ENCODE results near the gene TMC5. TPM values are rescaled to one million over a fixed set of nuclear protein-coding genes. Genes with fewer than 3 reads are reported as not detected.

The TMC5 gene
- total RNA-seq, 2 experiments from 2014 or later, result not detected

GRCh38 chr16:19522397-19522732 is 104.7 kb downstream of the TMC5 start:
- Histone ChIP-seq H3K4me1 (ENCODE audit: insufficient read depth, low read length) (peaks cover 55% of the 10 kb centered on the region), H3K4me3 (ENCODE audit: low read length) (peak overlapping the region; percentile 93), H3K36me3 (ENCODE audit: insufficient read depth, low read length) (peaks cover under 1% of the 10 kb centered on the region), H3K27me3 (ENCODE audit: control insufficient read depth in 1 of 2, insufficient read depth in 2 of 2, low read length in 2 of 2) (no peaks in the 10 kb centered on the region), H3K27ac (ENCODE audit: low read depth in 1 of 2, low read length in 2 of 2) (peak overlapping the region; percentile 58 to 78), H3K9me3 (ENCODE audit: control insufficient read depth in 1 of 2, insufficient read depth in 1 of 2, low read length in 2 of 2) (no peaks in the 10 kb centered on the region)
- Mint-ChIP-seq H3K27ac (peak overlapping the region; percentile 84), H3K27me3 (no peaks in the 10 kb centered on the region), H3K4me1 (ENCODE audit: low read depth) (peaks cover 63% of the 10 kb centered on the region), H3K36me3 (ENCODE audit: low read depth) (peaks cover 29% of the 10 kb centered on the region), H3K4me3 (peak overlapping the region; percentile 99), H3K9me3 (no peaks in the 10 kb centered on the region)
- ATAC-seq (ENCODE audit: poor library complexity) (no peak), DNase-seq (no peak)
- POLR2A ChIA-PET, result interaction anchor here (1.7 kb wide), 1 partner anchor 33 kb away, joined by 10 read pairs; the partner anchor contains the start of gene VPS35L
- CTCF ChIA-PET, result interaction anchor here (1.9 kb wide), 1 partner anchor 33 kb away, joined by 10 read pairs; the partner anchor contains the start of gene VPS35L
- intact Hi-C loops (cut with DNase I, micrococcal nuclease), result loop anchor here (2.0 to 10.0 kb wide), 7 partner anchors 195 to 1382 kb away; partner anchors contain the start of genes COQ7 (in 2 of the 2), ARL6IP1 (in 1 of the 2), DCUN1D3 (in 1 of the 2) and IQCK (in 1 of the 2)
- TF ChIP-seq, protein P1, sequence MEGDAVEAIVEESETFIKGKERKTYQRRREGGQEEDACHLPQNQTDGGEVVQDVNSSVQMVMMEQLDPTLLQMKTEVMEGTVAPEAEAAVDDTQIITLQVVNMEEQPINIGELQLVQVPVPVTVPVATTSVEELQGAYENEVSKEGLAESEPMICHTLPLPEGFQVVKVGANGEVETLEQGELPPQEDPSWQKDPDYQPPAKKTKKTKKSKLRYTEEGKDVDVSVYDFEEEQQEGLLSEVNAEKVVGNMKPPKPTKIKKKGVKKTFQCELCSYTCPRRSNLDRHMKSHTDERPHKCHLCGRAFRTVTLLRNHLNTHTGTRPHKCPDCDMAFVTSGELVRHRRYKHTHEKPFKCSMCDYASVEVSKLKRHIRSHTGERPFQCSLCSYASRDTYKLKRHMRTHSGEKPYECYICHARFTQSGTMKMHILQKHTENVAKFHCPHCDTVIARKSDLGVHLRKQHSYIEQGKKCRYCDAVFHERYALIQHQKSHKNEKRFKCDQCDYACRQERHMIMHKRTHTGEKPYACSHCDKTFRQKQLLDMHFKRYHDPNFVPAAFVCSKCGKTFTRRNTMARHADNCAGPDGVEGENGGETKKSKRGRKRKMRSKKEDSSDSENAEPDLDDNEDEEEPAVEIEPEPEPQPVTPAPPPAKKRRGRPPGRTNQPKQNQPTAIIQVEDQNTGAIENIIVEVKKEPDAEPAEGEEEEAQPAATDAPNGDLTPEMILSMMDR (IDR thresholded peaks at IDR 0.05), result no peak

DNA sequence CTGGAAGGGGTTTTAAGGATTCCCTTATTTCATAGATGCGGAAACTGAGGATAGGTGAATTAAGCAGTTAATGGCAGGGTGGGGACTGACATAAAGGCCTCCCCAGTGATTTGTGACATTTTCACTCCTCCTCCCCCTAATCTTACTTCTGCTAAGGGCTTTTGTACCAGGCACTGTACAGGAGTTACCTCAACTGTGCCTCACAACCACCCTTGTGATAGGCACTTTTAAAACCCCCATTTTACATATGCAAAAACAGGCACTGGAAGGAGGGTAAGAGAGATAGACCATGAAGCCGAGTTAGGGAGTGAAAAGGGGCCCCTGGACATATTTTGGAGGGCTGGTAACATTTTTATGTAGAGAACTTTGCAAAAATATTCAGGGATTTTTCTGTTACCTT is 105.1 kb downstream of the TMC5 start:
- no peak overlapping the region for H3K4me3 ChIP-seq (ENCODE audit: low read length)
- H3K4me1 ChIP-seq (ENCODE audit: insufficient read depth, low read length), result peaks cover 53% of the 10 kb centered on the region
- H3K9me3 Mint-ChIP-seq, result no peaks in the 10 kb centered on the region
- peaks cover 26% of the 10 kb centered on the region for H3K36me3 Mint-ChIP-seq (ENCODE audit: low read depth)
- H3K27me3 ChIP-seq (ENCODE audit: control insufficient read depth in 1 of 2, insufficient read depth in 2 of 2, low read length in 2 of 2), result no peaks in the 10 kb centered on the region
- H3K27ac Mint-ChIP-seq, result peak overlapping the region; percentile 84
- H3K27me3 Mint-ChIP-seq, result no peaks in the 10 kb centered on the region
- intact Hi-C loops (cut with DNase I, micrococcal nuclease), result loop anchor here (1.0 to 10.0 kb wide), 8 partner anchors 33 to 1382 kb away; partner anchors contain the start of genes COQ7 (in 2 of the 2), ARL6IP1 (in 1 of the 2), DCUN1D3 (in 1 of the 2) and IQCK (in 1 of the 2)
- no peaks in the 10 kb centered on the region for H3K9me3 ChIP-seq (ENCODE audit: control insufficient read depth in 1 of 2, insufficient read depth in 1 of 2, low read length in 2 of 2)
- peak overlapping the region; percentile 99 for H3K4me3 Mint-ChIP-seq
- no peak overlapping the region for H3K27ac ChIP-seq (ENCODE audit: low read depth in 1 of 2, low read length in 2 of 2)
- TF ChIP-seq, protein P1 (IDR thresholded peaks at IDR 0.05), result no peak
- H3K4me1 Mint-ChIP-seq (ENCODE audit: low read depth), result peaks cover 60% of the 10 kb centered on the region
- no peaks in the 10 kb centered on the region for H3K36me3 ChIP-seq (ENCODE audit: insufficient read depth, low read length)
- peak in 1 of 14 experiments; percentile 4 for DNase-seq
- ChIA-PET CTCF (interaction anchor here (1.9 kb wide), 1 partner anchor 33 kb away, joined by 10 read pairs; the partner anchor contains the start of gene VPS35L), POLR2A (interaction anchor here (1.7 kb wide), 1 partner anchor 33 kb away, joined by 10 read pairs; the partner anchor contains the start of gene VPS35L)
- no peak for ATAC-seq (ENCODE audit: poor library complexity)

- Mint-ChIP-seq H3K36me3 (ENCODE audit: low read depth) (peaks cover 27% of the 10 kb centered on the region), H3K4me1 (ENCODE audit: low read depth) (peaks cover 59% of the 10 kb centered on the region), H3K4me3 (peak overlapping the region; percentile 99), H3K27me3 (no peaks in the 10 kb centered on the region), H3K27ac (peak overlapping the region; percentile 85), H3K9me3 (no peaks in the 10 kb centered on the region)
- Histone ChIP-seq H3K27ac (ENCODE audit: low read depth in 1 of 2, low read length in 2 of 2) (no peak overlapping the region), H3K4me1 (ENCODE audit: insufficient read depth, low read length) (peaks cover 50% of the 10 kb centered on the region), H3K9me3 (ENCODE audit: control insufficient read depth in 1 of 2, insufficient read depth in 1 of 2, low read length in 2 of 2) (no peaks in the 10 kb centered on the region), H3K27me3 (ENCODE audit: control insufficient read depth in 1 of 2, insufficient read depth in 2 of 2, low read length in 2 of 2) (no peaks in the 10 kb centered on the region), H3K4me3 (ENCODE audit: low read length) (no peak overlapping the region), H3K36me3 (ENCODE audit: insufficient read depth, low read length) (peaks cover 4% of the 10 kb centered on the region)
- peak in 2 of 14 experiments; percentile 10 to 30 for DNase-seq
- no peak for ATAC-seq (ENCODE audit: poor library complexity)
- CTCF ChIA-PET, result interaction anchor here (2.0 to 4.1 kb wide), 2 partner anchors 26 to 32 kb away, joined by 5 to 40 read pairs; partner anchors contain the start of gene VPS35L
- TF ChIP-seq, protein P1 (IDR thresholded peaks at IDR 0.05), result no peak
- intact Hi-C loops (cut with DNase I, micrococcal nuclease), result loop anchor here (1.0 to 10.0 kb wide), 8 partner anchors 32 to 1382 kb away; partner anchors contain the start of genes COQ7 (in 2 of the 2), ARL6IP1 (in 1 of the 2), DCUN1D3 (in 1 of the 2) and IQCK (in 1 of the 2)
- POLR2A ChIA-PET, result interaction anchor here (1.2 to 2.4 kb wide), 5 partner anchors 13 to 455 kb away, joined by 3 to 65 read pairs (median 6); partner anchors contain the start of genes COQ7 and VPS35L
These were observed 105.5 kb downstream of the TMC5 start for GRCh38 chr16:19523184-19523558.
